ENCODE measurements around the gene MANEAL. TPM values are rescaled to one million over a fixed set of nuclear protein-coding genes. Genes with fewer than 3 reads are reported as not detected.
"Not testable (repeated sequence)": the region's sequence is repeated elsewhere in the genome, so short reads cannot be mapped to it uniquely, and the experiment has no call there.

Gene MANEAL, protein sequence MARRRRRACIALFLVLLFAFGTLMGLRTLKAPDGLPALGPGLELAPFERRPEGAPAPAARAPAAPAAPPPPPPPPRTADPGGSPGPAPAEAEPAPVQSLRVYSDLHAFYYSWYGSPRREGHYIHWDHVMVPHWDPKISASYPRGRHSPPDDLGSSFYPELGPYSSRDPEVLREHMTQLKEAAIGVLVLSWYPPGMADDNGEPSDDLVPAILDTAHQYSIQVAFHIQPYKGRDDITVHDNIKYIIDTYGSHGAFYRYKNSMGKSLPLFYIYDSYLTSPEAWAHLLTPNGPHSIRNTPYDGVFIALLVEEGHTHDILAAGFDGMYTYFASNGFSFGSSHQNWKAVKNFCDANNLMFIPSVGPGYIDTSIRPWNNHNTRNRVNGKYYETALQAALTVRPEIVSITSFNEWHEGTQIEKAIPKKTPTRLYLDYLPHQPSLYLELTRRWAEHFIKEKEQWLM
- total RNA-seq (2014; rRNA removed; shearing (Covaris generic)) = 18.6 and 21.6 TPM in 2 replicates
- polyA plus RNA-seq (2015; cell fraction: cytosol; rRNA removed) = 10.1 and 11.1 TPM in 2 replicates
- polyA plus RNA-seq (2015; cell fraction: nucleus; rRNA removed) = 4.8 and 4.9 TPM in 2 replicates

DNA sequence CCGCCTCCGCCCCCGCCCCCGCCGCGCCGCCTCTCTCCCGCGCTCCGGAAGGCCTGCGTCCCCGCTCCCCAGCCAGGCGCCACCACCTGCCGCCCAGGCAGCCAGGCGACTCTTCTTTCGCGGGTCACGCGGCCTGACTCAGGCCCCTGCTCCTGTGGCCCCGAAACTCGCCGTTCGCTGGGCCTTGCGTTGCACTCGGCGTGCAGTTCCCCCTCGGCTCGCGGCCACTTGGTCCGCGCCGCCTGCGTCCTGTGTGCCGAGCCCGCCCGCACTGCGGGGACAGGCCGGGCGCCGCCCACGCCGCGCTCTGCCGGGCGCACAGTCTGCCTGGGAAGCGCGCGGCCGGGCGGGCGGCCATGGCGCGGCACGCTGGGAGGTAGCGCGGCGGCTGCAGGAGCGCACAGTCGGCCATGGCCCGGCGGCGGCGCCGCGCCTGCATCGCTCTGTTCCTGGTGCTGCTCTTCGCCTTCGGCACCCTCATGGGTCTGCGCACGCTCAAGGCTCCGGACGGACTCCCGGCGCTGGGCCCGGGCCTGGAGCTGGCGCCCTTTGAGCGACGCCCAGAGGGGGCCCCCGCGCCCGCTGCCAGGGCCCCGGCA is at the start of gene MANEAL:
Gene MANEAL (plus strand): TSS at position 75 of the 599 bp plus-strand sequence. CDS start 336 bp downstream, at position 411.
- DNase-seq (ENCODE audit: low read depth) = peak; percentile 20

DNA sequence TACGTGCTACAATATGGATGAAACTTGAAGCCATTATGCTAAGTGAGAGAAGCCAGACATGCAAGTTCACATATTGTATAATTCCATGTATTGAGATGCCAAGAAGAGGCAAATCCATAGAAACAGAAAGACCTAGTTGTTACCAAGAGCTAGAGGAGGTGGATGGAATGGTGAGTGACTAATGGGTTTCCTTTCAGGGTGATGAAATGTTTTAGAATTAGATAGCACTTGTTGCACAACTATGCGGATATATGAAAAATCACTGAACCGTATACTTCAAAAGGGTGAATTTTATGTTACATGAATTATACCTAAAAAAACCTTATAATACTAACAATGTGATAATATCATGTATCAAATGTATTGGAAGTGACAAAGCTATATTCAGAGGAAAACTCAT is 46.8 kb upstream of the MANEAL start:
- DNase-seq (ENCODE audit: low read depth) = peak; percentile 16

DNA sequence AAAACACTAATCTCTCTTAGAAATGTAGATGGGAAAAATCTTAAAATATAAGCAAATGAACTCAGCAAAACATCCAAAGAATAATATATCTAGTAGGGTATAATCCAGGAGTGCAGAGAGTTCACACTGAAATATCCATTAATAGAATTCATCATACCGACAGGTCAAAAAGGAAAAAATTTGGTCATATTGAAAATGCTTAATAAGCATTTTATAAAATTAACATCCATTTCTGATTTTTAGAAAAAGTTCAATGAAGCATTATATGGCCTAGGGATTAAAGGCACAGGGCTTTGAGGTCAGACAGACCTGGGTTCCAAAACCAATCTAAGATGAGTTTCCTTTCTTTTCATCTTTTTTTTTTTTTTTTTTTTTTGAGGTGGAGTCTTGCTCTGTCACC is 45.1 kb upstream of the MANEAL start:
- DNase-seq (ENCODE audit: low read depth) = no peak

DNA sequence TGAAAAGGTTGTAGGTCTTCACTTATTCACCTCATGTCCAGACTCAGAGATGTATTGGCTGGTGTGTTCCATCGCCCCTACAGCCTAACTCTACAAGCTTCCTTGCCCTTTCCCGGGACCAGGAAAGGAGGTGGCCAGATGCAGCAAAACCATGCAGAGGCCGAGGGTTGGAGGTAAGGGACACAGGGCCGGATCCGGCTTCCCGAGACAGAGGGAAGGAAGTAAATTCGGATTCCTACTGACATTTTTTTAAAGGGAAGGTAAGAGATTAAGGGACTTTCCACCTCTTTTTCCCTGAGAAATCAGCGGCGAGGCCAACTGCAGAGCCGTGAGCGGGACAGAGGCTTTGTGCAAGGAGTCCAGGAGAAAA is 41.4 kb upstream of the MANEAL start:
- no peak for DNase-seq (ENCODE audit: low read depth)

DNA sequence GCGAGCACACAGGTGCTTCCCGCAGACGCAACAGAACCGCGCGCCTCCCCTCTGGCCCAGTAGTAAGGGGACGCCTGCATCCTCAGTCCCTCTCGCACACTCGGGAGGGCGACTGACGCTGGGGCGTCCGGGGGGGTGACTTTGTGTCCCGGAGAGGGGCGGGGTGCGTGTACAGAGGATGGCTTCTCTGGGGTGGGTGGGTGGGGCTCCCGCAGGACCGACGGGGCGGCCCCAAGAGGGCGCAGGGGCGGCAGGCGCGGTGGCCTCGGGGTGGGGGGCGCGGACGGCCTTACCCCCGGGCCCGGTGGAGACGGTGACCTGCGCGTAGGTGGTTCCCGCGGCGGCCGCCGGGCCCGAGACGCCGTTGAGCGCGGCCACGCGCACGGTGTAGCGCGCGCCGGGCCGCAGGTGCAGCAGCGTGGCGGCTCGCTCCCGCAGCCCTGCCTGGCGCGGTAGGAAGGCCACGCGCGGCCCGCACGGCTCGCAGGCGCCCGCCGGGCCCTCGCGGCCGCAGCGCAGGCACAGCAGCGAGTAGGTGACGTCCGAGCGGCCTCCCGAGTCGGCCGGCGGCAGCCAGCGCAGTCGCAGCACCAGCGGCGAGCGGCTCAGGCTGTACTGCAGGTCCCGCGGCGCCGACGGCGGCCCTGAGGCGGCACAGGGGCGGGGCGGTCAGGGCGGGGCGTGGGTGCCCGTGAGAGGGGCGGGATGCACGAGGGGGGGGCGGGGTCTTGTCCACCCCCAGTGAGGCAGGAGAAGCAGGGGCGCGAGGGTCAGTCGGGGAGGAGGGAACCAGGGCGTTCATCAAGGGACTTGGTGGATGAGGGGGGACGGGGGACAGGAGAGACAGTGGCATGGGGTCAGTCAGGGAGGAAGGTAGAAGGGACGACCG is 40.8 kb upstream of the MANEAL start:
- no peak for DNase-seq (ENCODE audit: low read depth)

DNA sequence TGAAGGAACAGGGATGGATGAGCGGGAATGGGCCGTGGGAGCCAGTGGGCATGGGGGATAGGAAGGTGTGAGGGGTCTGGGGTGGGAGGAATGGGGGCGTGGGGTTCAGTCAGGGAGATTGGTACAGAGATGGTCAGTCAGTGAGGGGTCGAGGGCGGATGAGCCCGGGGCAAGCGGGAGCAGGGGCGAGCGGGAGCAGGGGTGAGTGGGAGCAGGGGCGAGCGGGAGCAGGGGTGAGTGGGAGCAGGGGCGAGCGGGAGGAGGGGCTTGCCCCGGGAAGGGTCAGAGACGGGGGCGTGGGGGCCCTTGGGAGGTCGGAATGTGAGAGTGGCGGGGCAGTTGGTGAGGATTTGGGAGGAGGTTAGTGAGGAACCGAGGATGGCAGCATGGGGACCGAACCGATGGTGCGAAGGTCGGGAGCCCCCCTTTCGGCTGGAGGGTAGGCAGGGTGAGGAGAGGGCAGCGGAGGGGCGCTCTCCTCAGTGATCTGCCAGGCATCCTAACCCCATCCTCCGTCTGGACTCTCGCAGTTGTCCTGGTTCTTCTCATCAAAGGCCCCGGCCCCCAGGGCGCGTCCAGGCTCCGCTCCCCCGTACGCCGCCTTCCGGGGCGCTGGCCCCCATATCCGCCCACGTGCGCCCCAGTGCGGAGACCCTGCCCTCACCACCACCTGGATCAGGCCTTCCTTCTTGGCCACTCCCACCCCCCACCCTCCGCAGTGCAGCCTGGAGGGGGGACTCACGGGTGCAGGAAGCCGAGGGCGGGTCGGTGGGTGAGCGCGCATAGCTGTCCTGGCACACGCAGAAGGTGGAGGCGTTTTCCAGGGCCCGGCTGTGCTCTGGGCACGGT is 40.0 kb upstream of the MANEAL start:
- no peak for DNase-seq (ENCODE audit: low read depth)

DNA sequence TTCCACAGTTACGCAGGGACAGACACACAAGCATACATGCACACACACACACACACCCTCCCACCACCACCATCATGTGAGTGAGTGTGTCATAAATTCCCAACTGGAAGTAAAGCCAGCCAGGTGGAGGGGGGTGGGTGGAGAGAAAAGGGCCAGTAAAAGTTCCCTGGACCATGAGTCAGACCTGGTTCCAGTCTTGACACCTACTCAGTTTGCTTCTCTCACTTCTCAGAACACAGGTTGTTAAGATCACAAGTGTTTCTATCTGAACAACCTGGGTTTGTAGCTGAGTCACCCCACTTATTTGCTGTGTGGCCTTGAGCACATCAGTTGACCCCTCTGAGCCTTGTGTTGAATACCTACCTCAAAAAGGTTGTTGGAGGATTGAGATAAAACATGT is 38.4 kb upstream of the MANEAL start:
- DNase-seq (ENCODE audit: low read depth) = no peak

DNA sequence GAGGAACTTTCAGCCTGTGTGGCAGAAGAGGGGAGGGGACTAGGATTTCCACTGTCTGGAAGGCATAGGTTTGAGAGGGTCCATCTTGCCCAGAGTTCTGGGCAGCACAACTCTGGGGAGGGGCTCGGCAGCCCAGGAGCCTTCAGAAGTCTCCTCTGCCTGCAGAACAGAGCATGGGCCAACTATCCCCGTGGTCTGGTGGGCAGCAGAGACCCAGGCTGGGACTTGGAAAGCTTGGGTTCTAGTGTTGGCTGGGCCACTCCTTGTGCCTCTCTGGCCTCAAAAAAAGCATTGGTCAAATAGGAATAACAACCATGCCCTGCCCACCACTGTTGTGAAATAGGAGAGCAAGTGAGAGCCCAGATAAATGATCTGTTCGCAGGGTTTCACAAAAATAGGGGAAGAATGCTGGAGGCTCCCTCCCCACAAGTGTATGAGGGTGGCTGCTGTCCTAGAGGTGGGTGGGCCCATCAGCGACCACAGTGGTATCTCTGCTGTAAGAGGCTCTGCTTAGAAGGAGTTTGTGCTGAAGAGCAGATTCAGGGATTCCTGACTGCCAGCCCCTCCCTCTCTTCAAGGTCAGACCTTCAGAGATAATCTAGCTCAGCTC is 37.6 kb upstream of the MANEAL start:
- DNase-seq (ENCODE audit: low read depth) = no peak

DNA sequence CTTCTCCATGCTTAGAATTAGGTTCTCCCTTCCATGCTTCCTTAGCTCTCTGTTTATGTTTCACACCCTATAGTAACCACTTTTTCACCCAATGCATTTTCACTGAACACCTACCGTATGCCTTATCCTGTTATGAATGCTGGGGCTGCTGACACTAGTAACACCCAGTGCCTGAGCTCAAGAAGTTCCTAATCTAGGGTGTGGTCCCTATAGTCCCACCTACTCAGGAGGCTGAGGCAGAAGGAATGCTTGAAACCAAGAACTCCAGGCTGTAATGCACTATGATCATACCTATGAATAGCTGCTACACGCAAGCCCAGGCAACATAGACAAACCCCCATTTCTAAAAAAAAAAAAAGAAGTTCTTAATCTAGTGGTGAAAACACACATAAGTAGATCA is 34.2 kb upstream of the MANEAL start:
- DNase-seq (ENCODE audit: low read depth) = no peak

DNA sequence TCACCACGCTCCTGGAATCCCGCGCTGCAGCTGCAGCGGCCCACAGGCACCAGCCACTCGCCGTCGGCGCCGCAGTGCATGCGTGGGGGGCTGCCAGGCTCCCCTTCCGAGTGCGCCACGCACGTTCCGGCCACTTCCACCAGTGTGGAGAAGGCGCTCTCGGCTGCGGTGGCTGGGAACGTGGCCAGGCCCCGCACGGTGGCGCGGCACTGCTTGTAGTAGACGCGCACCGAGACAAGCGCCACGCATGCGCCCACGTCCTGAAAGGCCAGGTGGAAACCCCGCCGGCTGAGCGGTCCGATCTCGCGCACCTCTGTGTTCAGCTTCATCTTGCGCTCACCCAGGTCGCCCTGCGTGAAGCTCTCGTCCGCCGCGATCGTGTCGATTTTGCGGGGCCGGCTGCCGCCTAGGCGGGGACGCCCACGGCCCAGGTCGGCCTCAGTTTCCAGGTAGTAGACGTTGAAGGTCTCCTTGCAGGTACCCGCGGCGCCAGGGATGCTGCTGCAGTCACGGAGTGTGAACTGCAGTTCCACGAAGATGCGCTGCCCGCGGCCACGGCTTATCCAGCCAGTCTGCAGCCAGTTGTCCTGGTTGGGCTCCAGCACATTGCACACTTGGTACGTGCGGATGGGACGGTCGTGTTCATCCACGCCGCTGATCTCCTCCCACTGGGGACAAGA is 32.1 kb upstream of the MANEAL start:
- DNase-seq (ENCODE audit: low read depth) = no peak

DNA sequence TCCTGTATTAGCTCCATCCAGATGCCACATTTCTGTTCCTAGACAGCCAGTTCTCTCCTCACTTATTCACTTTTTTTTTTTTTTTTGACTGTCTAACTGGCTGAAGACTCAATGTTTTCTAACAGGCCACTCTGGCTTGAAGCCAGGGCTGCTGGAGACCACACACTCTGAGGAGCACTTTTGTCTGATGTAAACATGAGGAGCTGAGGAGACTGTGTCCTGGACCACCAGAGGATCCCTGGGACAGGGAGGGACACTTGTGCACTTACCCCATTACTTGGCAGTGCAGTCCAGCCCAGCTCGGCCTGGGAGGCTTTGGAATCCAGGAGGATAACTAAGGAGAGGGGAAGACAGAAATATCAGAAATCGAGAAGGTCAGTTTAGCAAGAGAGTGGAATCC is 31.1 kb upstream of the MANEAL start:
- no peak for DNase-seq (ENCODE audit: low read depth)

DNA sequence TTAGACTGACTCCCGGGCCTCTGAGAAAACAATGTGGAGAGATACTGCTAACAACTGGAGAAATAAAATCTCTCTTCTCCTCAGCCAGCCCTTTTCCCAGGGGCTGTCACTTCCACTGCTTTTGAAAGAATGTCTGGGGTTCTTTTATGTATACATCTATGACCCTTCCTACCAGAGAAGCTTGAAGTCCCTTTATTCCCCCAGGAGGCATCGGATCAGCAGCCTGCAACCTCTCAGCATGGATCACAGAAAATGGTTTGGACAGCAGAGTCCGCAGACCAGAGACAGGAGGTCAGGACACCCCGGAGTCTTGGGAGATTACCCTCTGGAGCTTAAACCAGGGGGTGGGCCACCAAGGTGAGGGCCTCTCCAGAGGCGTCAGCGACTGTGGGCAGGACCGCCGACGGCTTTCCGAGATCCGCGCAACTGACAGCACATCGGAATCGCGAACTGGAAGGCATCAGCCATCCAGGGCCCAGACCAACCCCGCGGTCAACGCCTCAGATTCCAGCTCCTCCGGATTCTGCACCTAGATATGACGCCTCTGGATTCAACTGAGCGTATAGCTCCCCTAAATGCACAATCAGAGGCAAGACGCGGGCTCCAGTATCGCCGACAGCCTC is 29.7 kb upstream of the MANEAL start:
- no peak for DNase-seq (ENCODE audit: low read depth)

DNA sequence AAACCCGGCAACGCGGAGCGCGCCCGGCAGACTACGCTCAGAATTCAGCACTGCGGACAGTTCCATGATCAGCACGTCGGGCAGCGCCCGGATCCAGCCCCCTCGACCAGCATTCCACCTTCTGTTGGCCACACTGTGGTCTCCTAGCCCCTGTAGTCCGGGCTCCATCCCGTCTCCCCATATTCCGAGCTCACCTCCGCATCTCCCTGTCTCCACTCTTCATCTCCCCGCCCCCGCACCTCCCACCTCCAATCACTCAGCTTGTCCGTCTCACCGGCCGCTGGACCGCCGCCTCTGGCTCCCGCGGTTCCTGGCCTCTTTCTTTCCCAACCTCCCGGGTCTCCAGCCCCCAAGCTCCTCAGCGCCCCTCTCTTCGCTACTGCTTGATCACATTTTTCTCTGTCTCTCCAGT is 29.2 kb upstream of the MANEAL start:
- DNase-seq (ENCODE audit: low read depth) = no peak

DNA sequence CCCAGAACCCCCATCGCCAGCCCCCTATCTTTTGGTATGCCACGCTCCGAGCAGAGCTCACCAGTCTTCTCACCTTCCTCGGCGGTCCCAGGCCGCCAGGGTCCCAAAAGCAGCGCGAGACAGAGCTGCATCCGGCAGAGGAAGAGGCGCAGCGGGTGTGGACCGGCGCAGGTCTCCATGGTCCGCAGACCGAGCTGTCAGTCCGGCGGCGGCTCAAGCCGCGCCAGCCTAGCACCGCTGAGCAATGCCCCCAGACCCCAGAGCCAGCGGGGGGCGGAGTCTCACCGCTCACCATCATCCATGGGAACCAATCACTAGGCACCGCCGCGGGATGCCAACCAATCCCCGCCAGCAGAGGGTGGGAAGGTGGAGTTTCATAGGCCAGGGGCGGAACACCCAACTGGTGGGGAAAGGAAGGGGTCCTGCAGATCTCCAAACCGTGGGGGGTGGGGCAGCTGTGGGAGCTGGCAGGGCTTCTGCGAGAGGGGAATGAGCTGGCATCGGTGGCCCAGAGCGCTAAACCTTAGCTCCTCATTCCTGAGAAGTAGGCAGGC is 28.7 kb upstream of the MANEAL start, which contains the start of gene EPHA10:
Gene EPHA10 (minus strand): TSS at position 233 of the 554 bp plus-strand sequence. CDS start 54 bp downstream, at position 179.
- DNase-seq (ENCODE audit: low read depth) = no peak

DNA sequence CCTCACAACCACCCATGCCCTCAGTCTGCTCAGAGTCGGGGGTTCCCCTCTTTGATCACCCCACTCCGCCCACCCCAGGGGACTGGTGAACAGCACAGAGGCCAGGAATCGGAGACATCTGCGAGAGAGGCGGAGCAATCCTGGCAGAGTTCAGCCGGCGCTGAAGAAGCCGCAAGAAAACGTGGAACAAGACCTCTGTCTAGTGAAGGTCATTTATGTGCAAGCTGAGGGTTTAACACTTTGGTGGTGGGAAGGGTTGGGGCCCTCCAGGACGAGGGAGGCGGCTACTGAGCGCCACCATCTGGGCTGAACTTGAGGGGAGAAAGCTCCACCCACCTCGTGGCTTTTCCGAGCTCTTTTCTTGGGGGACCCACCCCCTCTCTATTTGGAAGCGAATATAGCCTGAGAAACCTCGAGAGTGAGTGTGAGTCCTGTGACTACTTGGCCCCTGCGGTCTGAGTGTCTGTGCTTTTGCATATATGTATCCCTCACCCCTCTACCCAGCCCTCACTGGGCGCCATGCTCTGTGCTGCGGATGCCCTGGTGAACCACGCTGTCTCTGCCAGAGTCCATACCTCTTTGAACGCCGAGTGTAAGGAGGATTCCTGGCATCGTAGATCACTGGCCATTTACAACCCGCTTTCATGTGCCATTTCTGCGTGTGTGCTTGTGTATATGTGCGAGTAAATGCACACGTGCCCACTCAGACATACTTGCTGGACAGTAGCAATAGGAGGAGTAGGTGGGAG is 27.6 kb upstream of the MANEAL start:
- DNase-seq (ENCODE audit: low read depth) = no peak

DNA sequence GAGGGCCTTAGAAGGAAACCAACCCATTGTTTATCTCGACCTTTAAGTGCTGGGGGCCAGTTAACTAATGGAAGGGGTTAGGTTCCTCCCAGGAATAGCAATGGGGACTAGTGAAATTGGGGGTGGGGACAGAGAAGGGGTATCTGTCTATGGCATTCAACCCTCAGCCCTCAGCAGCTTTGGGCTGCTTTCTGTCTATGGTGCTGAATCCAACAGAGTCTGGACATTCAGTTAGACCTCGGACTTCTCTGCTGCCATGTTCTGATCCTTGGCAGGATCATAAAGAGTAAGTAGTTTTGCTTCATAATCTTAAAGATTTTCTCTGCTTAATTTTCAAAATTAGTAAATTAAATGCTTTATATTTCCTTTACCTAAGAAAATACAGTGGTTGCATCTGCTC is 26.2 kb upstream of the MANEAL start:
- no peak for DNase-seq (ENCODE audit: low read depth)

DNA sequence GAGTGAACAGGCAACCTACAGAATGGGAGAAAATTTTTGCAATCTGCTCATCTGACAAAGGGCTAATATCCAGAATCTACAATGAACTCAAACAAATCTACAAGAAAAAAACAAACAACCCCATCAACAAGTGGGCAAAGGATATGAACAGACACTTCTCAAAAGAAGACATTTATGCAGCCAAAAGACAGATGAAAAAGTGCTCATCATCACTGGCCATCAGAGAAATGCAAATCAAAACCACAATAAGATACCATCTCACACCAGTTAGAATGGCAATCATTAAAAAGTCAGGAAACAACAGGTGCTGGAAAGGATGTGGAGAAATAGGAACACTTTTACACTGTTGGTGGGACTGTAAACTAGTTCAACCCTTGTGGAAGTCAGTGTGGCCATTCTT is 22.2 kb upstream of the MANEAL start:
- not testable (repeated sequence) for DNase-seq (ENCODE audit: low read depth)

DNA sequence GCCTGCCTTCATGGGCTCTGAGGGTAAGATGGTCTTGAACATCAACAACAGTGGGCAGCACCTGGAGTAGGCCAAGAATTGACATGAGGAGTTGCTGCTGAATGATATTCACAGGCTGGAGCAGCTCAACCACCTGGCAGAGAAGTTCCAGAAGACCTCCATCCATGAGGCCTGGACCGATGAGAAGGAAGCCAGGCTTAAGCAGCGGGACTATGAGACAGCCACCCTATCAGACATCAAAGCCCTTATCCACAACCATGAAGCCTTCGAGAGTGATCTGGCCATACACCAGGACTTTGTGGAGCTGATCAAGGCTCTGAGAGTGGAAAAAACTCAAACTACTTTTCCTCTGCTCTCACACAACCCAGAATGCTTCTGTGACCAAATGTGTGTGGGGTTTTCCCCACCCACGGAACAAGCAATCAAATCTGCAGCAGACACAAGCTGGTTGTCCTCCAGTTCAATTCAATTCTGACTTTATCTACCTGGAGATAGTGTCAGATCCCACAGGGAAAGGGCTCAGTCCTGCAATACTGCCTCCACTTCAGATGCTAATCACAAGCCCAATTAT is 16.6 kb upstream of the MANEAL start:
- no peak for DNase-seq (ENCODE audit: low read depth)
